ENCODE results near the gene CDH12.
"Not testable (repeated sequence)": the region's sequence is repeated elsewhere in the genome, so short reads cannot be mapped to it uniquely, and the experiment has no call there.

CDH12 gene

DNA sequence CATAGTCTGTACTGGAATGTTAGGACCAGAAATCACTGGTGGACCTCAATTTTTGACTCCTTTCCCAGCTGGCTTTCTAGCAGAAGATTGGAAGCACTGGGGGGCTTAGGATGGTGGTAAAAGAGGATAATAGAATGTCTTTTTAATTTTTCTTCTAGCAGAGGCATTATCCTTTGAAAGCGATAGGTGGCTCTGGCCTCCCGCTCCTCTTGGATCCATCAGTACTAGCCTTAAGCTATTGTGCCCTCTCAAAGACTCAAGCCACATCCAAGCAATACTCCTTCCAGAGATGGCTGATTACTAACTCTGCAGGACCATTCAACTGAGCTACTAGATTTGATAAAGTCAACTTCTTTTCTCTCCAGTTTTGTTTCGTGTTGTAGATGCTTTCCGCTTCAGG is 610.6 kb downstream of the CDH12 start:
- no peak overlapping the region for H3K4me3 ChIP-seq (ENCODE audit: low read length)
- no peak for DNase-seq (ENCODE audit: low read depth, low spot score)

DNA sequence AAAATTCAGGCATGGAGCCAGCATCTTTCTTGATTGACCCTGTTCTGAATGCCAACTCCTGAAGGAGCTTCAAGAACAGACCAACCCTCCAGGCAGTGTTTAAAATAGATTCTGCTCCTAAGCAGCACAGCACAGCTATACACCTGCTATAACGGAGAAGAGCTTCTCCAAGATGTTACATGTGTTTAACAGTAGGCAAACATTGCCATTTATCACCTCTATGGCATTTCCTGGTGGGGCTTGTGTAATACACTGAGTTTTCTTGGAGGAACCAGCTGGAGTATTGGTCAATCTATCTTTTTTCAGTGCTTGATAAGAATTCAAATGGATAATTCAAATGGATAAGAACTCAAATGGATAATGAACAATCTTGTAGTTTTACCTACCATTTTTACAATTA is 615.1 kb downstream of the CDH12 start:
- no peak for DNase-seq (ENCODE audit: low read depth, low spot score)
- no peak overlapping the region for H3K4me3 ChIP-seq (ENCODE audit: low read length)

DNA sequence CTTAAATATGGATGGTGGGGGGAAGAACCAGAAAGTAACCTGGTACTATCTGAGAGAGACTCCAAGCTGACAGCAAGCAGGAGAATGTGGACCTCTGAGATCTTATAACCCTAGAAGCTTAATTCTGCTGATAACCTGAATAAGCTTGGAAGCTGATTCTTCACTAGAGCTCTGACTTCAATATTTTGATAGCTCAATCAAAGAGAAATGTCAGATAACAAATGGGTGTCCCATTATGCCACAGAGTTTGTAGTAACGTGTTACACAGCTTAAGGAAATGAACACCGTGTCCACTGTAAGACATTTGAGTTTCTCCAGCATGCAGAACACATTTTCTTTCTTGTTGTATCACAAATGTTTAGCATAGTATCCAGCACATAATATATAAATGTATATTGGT is 626.7 kb downstream of the CDH12 start:
- H3K4me3 ChIP-seq (ENCODE audit: low read length), result no peak overlapping the region

DNA sequence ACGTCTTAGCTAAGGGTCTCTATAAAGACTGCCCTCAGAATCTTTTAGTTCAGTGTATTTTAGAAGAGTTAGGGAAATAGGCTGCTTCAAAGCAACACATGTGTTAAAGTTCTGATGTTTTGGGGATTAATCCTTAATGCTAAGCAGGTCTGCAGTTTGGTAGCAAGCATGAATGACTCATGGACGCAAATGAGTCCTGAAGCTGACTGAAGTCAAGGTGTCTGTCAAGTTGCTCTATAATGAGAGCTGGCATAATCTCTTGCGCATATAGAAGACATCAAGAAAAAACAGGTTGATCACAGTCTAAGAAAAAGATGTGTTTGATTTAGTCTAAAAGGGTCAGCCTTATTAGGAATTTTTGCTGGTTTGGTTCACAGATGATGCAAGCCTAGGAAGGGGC is 630.1 kb downstream of the CDH12 start:
- H3K4me3 ChIP-seq (ENCODE audit: low read length), result no peak overlapping the region
- no peak for DNase-seq (ENCODE audit: low read depth, low spot score)

More for the DNA sequence above, 626.7 kb downstream of the CDH12 start:
- DNase-seq (ENCODE audit: low read depth, low spot score), result no peak

DNA sequence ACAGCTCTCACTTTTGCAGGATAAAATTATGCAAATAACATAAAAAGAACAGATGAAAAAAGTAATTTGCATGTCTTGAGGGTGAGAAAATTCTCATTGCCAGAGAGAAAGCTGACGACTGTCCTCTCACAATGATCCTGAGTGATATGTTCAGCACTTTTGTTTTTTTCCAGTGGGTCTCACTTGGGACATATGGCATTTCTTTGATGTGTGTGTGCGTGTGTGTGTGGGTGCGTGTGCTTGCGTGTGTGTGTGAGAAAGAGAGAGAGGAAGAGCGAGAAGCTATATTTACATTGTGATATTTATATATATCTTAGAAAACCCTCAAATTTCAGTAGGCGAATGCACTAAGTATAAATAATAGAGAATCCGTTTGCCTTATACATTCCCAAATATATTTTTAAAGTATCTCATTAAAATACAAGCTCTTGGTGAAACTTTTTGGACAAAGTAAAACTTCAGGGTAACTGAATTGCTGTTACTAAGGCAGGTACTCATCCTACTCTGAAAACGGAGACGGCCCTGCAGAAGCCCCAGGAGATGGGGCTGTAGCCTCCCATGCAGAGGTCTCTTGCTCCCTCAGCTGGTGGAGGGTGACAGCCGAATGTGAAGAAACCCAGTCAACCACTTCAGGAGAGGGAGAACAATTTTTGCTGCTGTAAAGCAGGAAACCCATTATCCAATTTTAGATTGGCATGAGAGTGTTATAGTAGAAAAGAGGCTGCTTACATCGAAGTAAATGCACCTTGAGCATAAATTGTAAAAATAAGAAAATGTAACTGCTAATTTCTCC is 639.2 kb downstream of the CDH12 start:
- not testable (repeated sequence) for DNase-seq (ENCODE audit: low read depth, low spot score); H3K4me3 ChIP-seq (ENCODE audit: low read length)

DNA sequence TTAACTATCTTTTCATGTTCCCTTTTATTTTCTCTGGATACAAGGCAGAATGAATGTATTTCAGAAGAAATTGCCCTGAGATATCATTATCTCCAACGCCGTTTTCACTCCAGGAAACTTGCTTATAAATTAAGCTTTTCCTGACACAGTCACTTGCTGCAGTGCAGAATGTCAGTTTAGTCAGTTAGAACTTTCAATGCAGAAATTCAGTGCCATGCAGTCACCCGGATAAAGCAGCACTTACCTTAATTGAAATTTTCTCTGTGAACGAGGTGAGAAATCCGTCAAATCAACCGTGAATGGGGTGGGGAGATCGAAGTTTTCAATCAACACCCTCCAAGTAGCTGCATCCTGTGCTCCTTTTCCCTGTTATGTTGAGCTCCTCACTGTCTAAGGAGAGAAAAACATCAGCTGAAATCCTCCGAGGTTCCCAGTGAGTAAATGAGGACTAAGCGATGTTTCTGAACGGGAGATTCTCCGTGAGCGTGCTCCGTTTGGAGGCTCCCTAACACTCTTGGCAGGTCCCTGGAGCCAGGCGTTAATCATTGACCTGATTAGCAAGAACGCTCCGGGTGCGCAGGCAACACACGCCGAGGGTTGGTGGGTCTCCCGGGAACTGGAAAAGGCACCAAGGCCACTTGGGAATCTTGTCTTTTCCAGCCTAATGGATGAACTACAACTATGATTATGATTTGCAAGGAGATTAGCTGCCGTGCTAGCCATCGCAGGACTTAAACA is 640.7 kb downstream of the CDH12 start:
- not testable (repeated sequence) for H3K4me3 ChIP-seq (ENCODE audit: low read length); DNase-seq (ENCODE audit: low read depth, low spot score)

DNA sequence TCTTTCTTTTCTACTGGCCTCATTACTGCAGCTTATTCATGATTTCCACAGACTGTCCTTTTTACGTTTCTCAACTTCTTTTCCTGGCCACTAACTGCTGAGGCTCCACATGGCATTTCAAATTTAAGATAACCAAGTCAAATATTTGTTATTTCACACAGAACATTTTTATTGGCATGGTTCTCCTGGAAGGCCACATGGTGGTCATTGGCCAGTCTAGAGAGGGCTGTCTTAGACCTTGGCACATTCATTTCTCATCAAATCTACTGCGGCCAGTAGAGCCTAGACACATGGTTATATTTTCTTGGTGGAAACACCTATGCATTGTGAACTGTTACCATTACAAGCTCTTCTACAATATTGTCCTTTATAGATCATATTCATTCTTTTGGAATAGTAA is 644.7 kb downstream of the CDH12 start:
- not testable (repeated sequence) for H3K4me3 ChIP-seq (ENCODE audit: low read length)

DNA sequence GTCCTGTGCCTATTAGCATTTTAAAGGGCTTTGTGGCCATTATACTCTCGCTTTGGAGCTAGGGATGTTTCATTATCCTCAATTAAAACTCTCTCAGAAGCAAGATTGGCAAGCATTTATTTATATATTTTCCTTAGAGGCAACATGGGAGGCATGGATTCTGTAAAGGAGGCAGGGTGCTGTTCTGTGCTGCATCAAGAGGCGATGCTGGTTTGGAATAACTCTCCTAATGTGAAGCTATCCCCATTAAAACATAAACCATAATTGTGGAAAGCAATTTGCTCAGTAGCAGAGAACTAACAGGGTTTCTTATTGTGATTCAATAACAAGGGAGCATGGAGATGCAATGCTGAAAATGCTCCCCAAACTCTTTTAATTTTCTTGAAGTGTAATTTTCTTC is 664.5 kb downstream of the CDH12 start:
- not testable (repeated sequence) for DNase-seq (ENCODE audit: low read depth, low spot score); H3K4me3 ChIP-seq (ENCODE audit: low read length)

More for the DNA sequence above, 644.7 kb downstream of the CDH12 start:
- DNase-seq (ENCODE audit: low read depth, low spot score), result not testable (repeated sequence)

DNA sequence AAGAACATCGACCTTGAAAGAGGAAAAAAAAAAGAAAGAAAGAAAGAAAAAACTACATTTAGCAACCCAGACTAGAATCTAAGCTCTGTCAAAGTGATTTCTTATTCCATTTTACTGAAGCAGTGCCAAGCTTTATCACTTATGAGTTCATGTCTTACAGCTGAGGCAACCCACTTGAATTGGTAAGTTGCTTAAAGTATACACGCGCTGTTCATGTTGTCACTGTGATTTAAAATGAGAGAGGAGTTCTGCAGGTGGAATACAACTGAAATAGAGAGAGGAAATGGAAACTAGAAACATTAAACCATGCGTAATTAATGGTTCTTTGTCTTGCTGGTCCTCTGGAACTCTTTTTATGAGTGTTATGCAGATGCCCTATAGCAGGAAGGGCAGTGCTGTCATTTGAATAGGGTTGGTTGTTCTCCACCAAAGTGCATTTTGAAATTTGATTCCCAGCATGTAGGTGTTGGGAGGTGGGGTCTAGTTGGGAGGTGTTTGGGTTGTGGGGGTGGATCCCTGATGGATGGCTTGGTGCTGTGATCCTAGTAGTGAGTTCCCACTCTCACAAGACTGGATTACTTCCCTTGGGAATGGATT is 665.4 kb downstream of the CDH12 start:
- not testable (repeated sequence) for DNase-seq (ENCODE audit: low read depth, low spot score)

DNA sequence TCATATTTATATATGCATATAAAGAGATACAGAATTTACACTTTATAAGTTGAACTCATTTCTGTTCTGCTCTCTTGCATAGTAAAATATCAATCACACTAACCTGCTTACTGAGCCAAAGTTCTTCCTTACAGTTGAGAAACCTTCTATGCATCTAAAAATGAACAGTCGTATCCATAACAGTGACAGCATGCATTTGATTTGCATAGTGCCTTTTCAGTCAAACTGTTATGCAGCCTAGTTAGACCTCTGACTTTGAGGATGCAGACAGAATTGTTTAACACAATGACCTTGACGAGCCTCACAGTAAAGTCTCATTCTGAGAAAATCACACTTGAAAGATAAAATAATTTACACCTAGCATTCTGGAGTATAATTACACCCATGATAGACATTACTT is 683.9 kb downstream of the CDH12 start:
- not testable (repeated sequence) for H3K4me3 ChIP-seq (ENCODE audit: low read length); DNase-seq (ENCODE audit: low read depth, low spot score)

More for the DNA sequence above, 665.4 kb downstream of the CDH12 start:
- H3K4me3 ChIP-seq (ENCODE audit: low read length), result not testable (repeated sequence)

DNA sequence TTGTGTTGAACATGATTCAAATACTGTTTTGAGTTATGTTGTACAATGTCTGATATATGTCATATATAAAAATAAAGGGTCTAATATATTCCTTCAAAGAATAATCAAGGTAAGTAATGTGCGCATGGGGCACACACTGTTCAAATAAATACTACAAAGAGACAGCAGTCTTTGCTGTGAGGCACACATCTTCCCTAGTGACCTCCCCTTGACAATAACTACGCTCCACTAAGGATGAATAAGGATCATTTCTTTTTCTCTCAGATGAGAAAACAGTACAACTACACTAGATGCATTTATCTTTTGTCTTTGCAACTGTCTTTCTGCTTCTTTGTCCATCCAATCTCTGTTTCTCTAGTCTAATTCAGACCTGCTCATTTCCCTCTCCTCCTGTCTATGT is 684.4 kb downstream of the CDH12 start:
- H3K4me3 ChIP-seq (ENCODE audit: low read length); DNase-seq (ENCODE audit: low read depth, low spot score): not testable (repeated sequence)

DNA sequence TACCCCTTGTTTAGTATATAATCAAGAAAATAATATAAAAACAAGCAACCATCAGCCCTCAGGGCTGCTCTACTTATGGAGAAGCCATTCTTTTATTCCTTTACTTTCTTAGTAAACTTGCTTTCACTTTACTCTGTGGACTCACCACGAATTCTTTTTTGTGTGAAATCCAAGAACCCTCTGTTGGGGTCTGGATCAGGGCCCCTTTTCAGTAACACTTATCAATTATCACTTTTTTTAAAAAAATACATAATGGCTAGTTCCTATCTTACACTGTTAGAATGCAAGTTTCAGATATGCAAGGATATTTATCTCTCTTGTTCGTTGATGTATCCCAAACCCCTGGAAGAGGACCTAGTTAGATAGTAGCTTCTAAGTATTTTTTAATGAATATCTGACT is 687.2 kb downstream of the CDH12 start:
- H3K4me3 ChIP-seq (ENCODE audit: low read length); DNase-seq (ENCODE audit: low read depth, low spot score): not testable (repeated sequence)

DNA sequence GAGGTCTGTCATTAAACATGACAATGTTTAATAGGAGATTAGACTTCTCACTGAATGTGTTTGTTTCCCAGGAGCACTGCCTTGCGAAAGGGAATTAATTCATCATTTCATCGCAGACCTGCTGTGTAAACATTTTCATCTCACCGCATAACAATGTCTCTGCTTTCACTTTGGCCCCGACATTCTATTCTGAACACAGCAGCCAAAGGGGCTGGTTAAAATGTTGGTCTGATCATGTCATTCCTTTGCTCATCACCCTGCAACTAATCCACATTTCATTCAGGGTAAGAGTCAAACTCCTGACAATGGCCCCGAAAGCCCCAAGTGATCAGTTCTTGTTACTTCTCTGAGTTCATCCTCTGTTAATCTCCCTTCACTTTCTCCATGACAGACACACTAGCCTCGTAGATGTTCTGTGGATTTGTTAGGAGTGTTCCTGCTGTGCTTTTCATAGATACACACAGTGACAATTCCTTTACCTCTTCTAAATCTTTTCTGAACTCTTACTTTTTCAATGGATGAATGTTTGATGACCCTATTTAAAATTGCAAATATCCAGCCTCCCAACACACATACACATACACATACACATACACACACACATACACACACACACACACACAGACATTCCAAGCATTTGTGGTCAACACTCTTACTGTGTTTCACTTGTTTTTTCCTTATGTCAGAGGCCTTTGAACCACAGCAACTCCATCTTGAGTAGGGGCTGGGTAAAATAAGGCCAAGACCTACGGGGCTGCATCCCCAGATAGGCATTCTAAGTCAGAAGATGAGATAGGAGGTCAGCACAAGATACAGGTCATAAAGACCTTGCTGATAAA is 688.0 kb downstream of the CDH12 start:
- DNase-seq (ENCODE audit: low read depth, low spot score); H3K4me3 ChIP-seq (ENCODE audit: low read length): not testable (repeated sequence)

DNA sequence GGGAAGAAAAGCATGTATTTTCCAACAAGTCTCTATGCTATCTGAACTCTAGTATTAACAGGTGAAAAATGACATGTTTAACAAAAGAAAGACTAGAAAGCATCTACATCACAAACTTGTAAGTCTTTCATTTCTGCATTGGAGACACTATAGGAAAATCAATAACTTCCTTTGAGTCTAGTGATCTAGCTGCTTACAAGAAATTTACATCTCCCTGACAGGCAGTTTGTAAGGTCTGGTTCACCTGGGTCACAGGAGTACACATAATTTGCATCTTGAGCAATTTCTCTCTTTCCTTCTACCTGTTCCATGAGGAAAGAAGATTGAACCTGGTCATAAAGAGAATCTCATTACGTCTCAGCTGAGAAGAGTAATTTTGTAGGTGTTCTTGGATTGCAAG is 696.2 kb downstream of the CDH12 start:
- H3K4me3 ChIP-seq (ENCODE audit: low read length); DNase-seq (ENCODE audit: low read depth, low spot score): not testable (repeated sequence)

DNA sequence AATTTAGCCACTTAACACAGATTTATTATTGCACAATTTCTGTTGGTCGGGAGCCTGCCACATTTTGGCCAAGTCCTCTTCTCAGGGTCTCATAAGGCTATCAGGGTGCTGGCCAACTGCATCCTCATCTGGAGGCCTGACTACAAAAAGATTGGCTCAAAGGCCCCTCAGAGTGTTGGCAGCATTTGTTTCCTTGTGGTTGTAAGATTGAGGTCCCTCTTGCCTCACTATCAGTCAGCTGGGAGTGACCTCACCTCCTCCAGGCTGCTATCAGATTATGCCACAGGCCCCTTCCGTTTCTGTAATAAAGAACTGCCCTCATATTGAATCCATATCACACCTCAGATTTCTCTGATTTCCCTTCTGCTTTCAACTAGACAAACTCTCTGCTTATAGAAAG is 698.4 kb downstream of the CDH12 start:
- not testable (repeated sequence) for DNase-seq (ENCODE audit: low read depth, low spot score); H3K4me3 ChIP-seq (ENCODE audit: low read length)

DNA sequence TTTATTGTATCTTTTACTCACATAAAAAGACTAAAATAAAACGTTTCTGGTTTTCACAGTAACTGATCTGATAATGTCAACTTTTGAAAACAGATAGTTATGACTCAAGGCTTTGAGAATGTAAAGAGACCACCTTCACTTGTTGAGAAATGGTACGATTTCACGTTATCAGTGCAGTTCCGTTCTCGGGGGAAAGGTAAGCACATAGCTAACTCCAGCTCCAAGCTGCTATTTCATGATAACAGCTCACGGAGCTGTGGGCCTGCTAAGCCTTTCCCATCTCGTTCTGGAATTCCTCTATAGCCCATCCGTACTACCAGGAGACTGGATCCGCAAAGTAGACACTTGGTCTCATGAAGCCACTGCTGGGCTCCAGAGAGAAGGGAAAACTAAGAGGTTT is 701.3 kb downstream of the CDH12 start:
- DNase-seq (ENCODE audit: low read depth, low spot score); H3K4me3 ChIP-seq (ENCODE audit: low read length): not testable (repeated sequence)

DNA sequence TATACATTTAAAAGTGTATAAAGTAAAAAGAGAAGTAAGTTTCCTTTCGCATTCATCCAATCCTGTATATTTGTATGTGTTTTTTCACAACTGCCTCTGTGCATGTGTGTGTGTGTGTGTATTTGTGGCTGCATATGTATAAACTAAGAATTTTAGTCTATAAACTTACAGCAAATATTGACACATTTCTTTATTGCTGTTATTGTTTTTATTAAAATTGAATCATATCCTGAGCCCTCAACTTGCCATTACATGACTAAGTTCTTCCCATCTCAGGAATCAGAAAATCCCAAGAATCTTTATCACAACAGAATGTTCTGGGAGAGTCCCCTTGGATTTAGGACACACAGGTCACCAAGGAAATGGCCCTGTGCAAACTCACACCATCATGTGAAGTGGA is 712.7 kb downstream of the CDH12 start:
- H3K4me3 ChIP-seq (ENCODE audit: low read length); DNase-seq (ENCODE audit: low read depth, low spot score): not testable (repeated sequence)

DNA sequence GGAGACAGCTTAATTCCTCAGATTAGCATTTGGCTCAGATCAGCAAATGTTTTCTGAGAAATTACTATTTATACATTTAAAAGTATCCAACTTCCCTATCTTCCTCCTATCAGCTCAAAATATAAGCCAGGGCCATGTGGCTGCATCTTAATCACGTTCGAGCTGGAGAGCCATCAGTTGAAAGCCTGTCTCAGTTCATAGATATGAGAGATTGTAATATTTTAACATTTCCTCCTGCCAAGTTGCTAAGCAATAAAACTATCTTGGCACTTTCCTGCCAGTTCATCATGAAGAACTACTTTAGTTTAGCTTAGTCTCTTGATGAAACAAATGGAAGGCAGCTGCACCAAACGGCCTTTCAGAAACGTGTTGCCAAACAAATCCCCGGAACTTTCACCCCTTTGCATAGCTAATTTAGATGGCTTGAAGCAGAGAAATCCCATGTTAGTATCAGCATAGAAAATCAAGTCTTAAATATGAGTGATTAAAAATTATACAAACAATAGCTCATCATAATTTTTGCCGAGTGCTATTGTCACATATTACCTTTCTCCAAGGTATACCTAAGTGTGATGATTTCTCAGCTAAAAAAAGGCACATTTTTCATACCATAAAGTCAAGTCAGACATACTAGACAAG is 713.4 kb downstream of the CDH12 start:
- not testable (repeated sequence) for DNase-seq (ENCODE audit: low read depth, low spot score); H3K4me3 ChIP-seq (ENCODE audit: low read length)

DNA sequence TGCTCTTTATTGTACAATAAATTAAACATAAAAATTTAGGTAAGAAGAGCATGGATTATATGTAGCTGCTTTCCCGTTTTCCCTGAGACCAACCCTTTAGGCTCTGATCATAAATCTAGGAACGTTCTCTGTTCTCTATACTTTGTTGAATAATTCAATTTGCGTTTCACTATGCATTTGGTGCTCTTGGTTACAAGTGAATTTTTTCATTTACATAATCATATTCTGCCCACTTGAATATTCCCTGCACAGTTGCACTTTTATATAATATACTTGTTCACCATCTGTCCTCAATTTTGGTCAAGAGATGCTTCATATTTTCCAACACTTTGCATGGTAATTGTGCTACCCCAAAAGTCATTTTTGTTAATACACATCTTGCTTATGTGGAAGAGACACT is 741.8 kb downstream of the CDH12 start:
- no peak overlapping the region for H3K4me3 ChIP-seq (ENCODE audit: low read length)
- DNase-seq (ENCODE audit: low read depth, low spot score), result no peak

All from Jurkat, Clone E6-1 (cell line).